GM12891 (cell line): ENCODE data around the gene NEIL1.

Experiments
- PAX5 ChIP-seq: IDR thresholded peaks from 2 replicates; pipeline ENCODE4 v1.6.1; 2011; ENCODE audit warnings: low read length, moderate library complexity, mild to moderate bottlenecking; ENCODE audit not compliant: insufficient read depth, severe bottlenecking
- POLR2A ChIP-seq: IDR thresholded peaks from 2 replicates; pipeline ENCODE4 v1.6.1; 2011; ENCODE audit warnings: low read depth, low read length, control low read depth
- POLR2AphosphoS5 ChIP-seq: IDR thresholded peaks from 2 replicates; pipeline ENCODE4 v1.6.1; 2011; ENCODE audit warnings: low read depth, low read length, control low read depth
- POU2F2 ChIP-seq: IDR thresholded peaks from 2 replicates; pipeline ENCODE4 v1.6.1; 2011; ENCODE audit warnings: low read depth, mild to moderate bottlenecking, control low read depth, low read length, moderate library complexity
- SPI1 ChIP-seq: IDR thresholded peaks from 2 replicates; pipeline ENCODE4 v1.6.1; 2011; ENCODE audit warnings: low read depth, low read length, control low read depth
- TAF1 ChIP-seq: IDR thresholded peaks from 2 replicates; pipeline ENCODE4 v1.6.1; 2011; ENCODE audit warnings: low read depth, low read length, control low read depth

DNA sequence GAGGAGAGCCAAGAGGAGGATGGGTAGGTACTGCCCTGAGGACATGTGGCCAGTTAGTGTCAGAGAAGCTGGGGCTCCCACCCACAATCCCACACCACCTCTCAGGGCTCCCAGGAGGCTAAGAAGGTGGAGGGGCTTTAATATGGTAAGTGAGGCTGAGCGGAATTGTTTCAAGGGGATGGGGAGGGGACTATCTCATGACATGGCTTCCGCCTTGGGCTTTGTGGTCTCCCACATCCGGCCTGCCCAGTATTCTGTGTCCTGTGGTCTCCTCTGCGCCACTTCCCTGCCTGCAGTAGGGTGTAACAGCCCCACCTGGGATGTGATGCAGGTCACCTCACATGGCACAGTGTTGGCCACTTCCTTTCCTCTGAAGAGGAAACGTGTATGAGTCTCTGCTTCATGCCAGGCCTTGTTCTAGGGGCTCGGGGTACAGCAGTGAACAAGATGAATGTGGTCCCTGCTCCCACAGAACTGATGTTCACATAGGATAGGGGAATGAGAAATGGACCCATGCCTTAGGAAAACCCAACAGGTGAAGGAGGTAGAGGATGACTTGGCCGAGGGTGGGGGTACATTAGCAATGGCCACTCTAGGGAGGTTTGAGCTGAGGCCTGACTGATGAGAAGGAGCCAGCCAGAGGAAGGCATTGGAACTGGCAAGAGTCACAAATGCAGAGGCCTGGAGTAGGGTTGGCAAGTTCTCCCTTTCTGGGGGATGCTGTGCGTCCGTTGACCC lies 3.2 kb downstream of the NEIL1 start:
- no peak; the same call in none of the 2 replicates for TF ChIP-seq POLR2AphosphoS5
- TF ChIP-seq POLR2A, result no peak
- TF ChIP-seq SPI1, result peak; percentile 77
- TF ChIP-seq PAX5, result peak; percentile 10
- no peak for TF ChIP-seq TAF1
- TF ChIP-seq POU2F2, result peak; percentile 90
